ENCODE data around the gene CCDC102A.

- TF ChIP-seq CTCF (IDR thresholded peaks at IDR 0.05) (no peak), POLR2A (IDR thresholded peaks at IDR 0.05) (no peak)
These were observed 61.4 kb downstream of the CCDC102A start for GRCh38 chr16:57474671-57475661.

All from body of pancreas (tissue), 4 donors.